Small intestine (tissue), 7 donors: ENCODE measurements around the gene GBP3. TPM values are rescaled to one million over a fixed set of nuclear protein-coding genes. Genes with fewer than 3 reads are reported as not detected.

Source experiments
- DNase-seq, 2 donors: peaks; one replicate each; pipeline versions ENCODE4 v3.0.0 to v3.0.0-alpha.2; 2013
- FAIRE-seq: peaks from 2 replicates; lab custom pipeline; 2012; peaks lifted over from hg19 to GRCh38; lab: Jason Lieb, UNC
- H3K27ac ChIP-seq, 3 donors: one replicate each; pipeline ENCODE4 v1.5.1; 2013; ENCODE audit warnings: low read length in 2 of 3, mild to moderate bottlenecking in 2 of 3, control low read depth in 1 of 3, inconsistent platforms in 1 of 3, low read depth in 1 of 3, moderate library complexity in 1 of 3
- H3K27me3 ChIP-seq, 3 donors: one replicate each; pipeline ENCODE4 v1.6.1; 2013; ENCODE audit warnings: low read length in 3 of 3, inconsistent platforms in 1 of 3; ENCODE audit not compliant: control insufficient read depth in 3 of 3, insufficient read depth in 3 of 3
- H3K36me3 ChIP-seq, 3 donors: one replicate each; pipeline ENCODE4 v1.6.1; 2013; ENCODE audit warnings: low read length in 3 of 3, inconsistent platforms in 1 of 3, low read depth in 1 of 3, mild to moderate bottlenecking in 1 of 3, moderate library complexity in 1 of 3; ENCODE audit not compliant: control insufficient read depth in 3 of 3, insufficient read depth in 2 of 3
- H3K4me1 ChIP-seq, 3 donors: one replicate each; pipeline ENCODE4 v1.6.1; 2013; ENCODE audit warnings: low read length in 2 of 3, inconsistent platforms in 1 of 3, low read depth in 1 of 3, mild to moderate bottlenecking in 1 of 3, moderate library complexity in 1 of 3; ENCODE audit not compliant: control insufficient read depth in 3 of 3, insufficient read depth in 2 of 3
- H3K4me3 ChIP-seq, 3 donors: one replicate each; pipeline ENCODE4 v1.5.1; 2013; ENCODE audit warnings: low read length in 3 of 3, control low read depth in 1 of 3, inconsistent platforms in 1 of 3, low read depth in 1 of 3, mild to moderate bottlenecking in 1 of 3, moderate library complexity in 1 of 3
- H3K9me3 ChIP-seq, 2 donors: one replicate each; pipeline ENCODE4 v1.6.1; 2013; ENCODE audit warnings: low read depth in 1 of 2, low read length in 1 of 2; ENCODE audit not compliant: control insufficient read depth in 2 of 2, insufficient read depth in 1 of 2
- WGBS, 3 donors: extraction: QIAGEN DNeasy Blood & Tissue Kit; methylation state at CpG; one replicate each; pipeline ENCODE4 v1.1.7; 2013; 5-methylcytosine and 5-hydroxymethylcytosine counted together
- polyA plus RNA-seq, 4 donors: library from polyadenylated mRNA; stranded (reverse) in 3 of 4; unstranded in 1 of 4; fragments of 200-250 nt in 3 of 4; fragments of 120-200 nt in 1 of 4; gene quantifications; one replicate each; pipeline versions ENCODE4 v1.2.1 to v1.2.3, GENCODE V29; 2013
- donor health status: healthy with polysubstance abuse.
- donor health status: control.
- donor health status: control.
- donor health status: Bipolar disorder and iron deficiency.
- donor health status: healthy.

GBP3 gene
- polyA plus RNA-seq, 4 donors: 13.8 to 119 (median 46.5) TPM

GRCh38 chr1:89044970-89045721 is 22.5 kb upstream of the GBP3 start:
- H3K36me3 ChIP-seq: no peaks in the 10 kb centered on the region
- FAIRE-seq (peak; percentile 86), DNase-seq (peak; percentile 96)
- no peak overlapping the region for H3K4me3 ChIP-seq
- H3K4me1 ChIP-seq: peaks cover 0 to 26% (median 0%) of the 10 kb centered on the region in 3 donors
- H3K27me3 ChIP-seq: no peaks in the 10 kb centered on the region
- H3K9me3 ChIP-seq: peaks cover 0 to 19% of the 10 kb centered on the region in 2 donors
- WGBS, 3 donors: 13 to 54% (median 20%) methylated on average over 2 of the region's 2 CpGs
- H3K27ac ChIP-seq: peak overlapping the region in 1 of 3 donors; percentile 74

DNA sequence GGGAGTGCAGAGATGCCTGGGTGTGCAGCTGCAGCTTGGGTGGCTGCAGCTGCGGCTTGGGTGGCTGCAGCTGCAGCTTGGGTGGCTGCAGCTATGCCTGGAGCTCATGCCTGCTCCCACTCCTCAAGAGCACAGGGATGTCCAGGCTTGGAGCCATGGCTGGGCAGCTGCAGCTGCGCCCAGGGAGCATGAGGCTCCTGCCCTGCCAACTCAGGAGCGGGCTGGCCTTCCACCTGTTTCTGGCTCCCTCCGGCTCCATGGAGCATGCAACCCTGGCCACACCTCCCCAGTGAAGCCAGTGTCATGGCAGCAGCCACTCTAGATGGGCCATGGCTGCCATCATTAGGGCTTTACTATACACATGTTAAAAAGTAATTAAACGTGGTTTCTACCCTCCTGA is 21.3 kb upstream of the GBP3 start:
- H3K27ac ChIP-seq: peak overlapping the region in 1 of 3 donors; percentile 67
- no peak for FAIRE-seq

DNA sequence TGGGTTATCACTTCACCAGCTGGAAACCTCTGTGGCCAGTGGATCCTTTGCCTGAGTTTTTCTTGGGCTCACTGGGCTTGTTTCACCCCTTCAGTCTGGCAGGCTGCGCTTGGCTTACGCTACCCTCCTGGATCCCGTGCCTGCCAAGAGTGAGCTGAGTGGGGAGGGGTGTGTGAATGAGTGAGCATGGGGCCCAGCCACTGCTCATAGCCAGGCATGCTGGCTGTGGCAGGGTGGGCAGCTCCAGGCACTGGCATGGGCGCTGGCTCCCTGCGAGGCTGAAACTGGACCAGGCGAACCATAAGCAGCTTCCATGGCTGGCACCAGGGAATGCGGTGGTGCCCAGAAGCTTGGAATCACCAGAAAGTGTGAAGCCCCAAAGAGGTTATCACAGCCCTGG is 19.8 kb upstream of the GBP3 start:
- H3K27me3 ChIP-seq: no peaks in the 10 kb centered on the region
- no peaks in the 10 kb centered on the region for H3K36me3 ChIP-seq
- no peak overlapping the region for H3K4me3 ChIP-seq
- 97 to 100% (median 99%) methylated on average over 7 of the region's 7 CpGs for WGBS, 3 donors
- H3K4me1 ChIP-seq: peaks cover 0 to 18% (median 0%) of the 10 kb centered on the region in 3 donors
- no peak for FAIRE-seq
- DNase-seq: no peak
- peaks cover 0 to 19% of the 10 kb centered on the region in 2 donors for H3K9me3 ChIP-seq
- no peak overlapping the region for H3K27ac ChIP-seq

More for the DNA sequence above, 21.3 kb upstream of the GBP3 start:
- Histone ChIP-seq H3K36me3 (no peaks in the 10 kb centered on the region), H3K27me3 (no peaks in the 10 kb centered on the region), H3K9me3 (peaks cover 0 to 19% of the 10 kb centered on the region in 2 donors), H3K4me3 (no peak overlapping the region), H3K4me1 (peaks cover 0 to 18% (median 0%) of the 10 kb centered on the region in 3 donors)
- 82 to 93% (median 84%) methylated on average over 5 of the region's 5 CpGs for WGBS, 3 donors
- DNase-seq: no peak

- no peaks in the 10 kb centered on the region for H3K36me3 ChIP-seq
- H3K4me3 ChIP-seq: no peak overlapping the region
- H3K9me3 ChIP-seq: peaks cover 0 to 19% of the 10 kb centered on the region in 2 donors
- H3K27ac ChIP-seq: no peak overlapping the region
- DNase-seq: no peak
- FAIRE-seq: no peak
- H3K4me1 ChIP-seq: peaks cover 0 to 18% (median 0%) of the 10 kb centered on the region in 3 donors
- WGBS, 3 donors: 98 to 100% (median 100%) methylated on average over 1 of the region's 1 CpG
- H3K27me3 ChIP-seq: no peaks in the 10 kb centered on the region
Measured at GRCh38 chr1:89041721-89042120, 19.1 kb upstream of the GBP3 start.

DNA sequence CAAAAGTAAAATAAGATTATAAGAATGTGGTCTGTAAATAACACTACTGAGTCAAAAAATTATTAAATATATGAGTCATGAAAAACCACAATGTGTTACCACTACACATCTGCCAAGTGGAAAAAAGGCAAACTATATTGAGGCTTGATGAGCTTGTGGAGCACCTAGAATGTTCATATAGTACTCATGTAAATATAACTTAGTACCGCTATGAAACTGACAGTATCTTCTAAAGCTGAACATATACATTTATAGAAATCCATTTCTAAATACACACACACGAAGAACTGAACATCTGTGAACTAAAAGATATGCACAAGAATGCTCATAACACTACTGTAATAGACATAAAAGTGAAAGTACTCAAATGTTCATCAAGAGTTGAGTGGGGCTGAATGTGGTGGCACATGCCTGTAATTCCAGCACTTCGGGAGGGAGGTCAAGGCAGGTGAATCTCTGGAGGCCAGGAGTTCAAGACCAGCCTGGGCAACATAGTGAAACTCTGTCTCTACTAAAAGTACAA is 18.5 kb upstream of the GBP3 start:
- WGBS, 3 donors: 68 to 71% (median 71%) methylated on average over 3 of the region's 3 CpGs
- Histone ChIP-seq H3K4me3 (no peak overlapping the region), H3K36me3 (no peaks in the 10 kb centered on the region), H3K27ac (no peak overlapping the region), H3K9me3 (peaks cover 0 to 19% of the 10 kb centered on the region in 2 donors), H3K4me1 (peaks cover 0 to 18% (median 0%) of the 10 kb centered on the region in 3 donors), H3K27me3 (no peaks in the 10 kb centered on the region)
- FAIRE-seq: no peak
- no peak for DNase-seq

DNA sequence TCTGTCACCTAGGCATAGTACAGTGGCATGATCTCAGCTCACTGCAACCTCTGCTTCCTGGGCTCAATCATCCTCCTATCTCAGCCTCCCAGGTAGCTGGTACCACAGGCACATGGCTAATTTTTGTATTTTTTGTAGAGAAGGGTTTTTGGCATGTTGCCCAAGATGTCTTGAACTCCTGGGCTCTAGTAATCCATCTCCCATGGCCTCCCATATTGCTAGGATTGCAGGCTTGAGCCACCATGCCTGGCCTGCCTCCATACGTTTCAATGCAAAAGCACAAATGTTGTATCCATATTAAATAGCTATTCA is 17.6 kb upstream of the GBP3 start:
- no peak overlapping the region for H3K4me3 ChIP-seq
- peaks cover 0 to 19% of the 10 kb centered on the region in 2 donors for H3K9me3 ChIP-seq
- FAIRE-seq: no peak
- H3K27me3 ChIP-seq: no peaks in the 10 kb centered on the region
- no peak for DNase-seq
- H3K4me1 ChIP-seq: peaks cover 0 to 16% (median 0%) of the 10 kb centered on the region in 3 donors
- no peak overlapping the region for H3K27ac ChIP-seq
- WGBS, 3 donors: 89 to 93% (median 93%) methylated on average over 1 of the region's 1 CpG
- H3K36me3 ChIP-seq: no peaks in the 10 kb centered on the region

- WGBS, 3 donors: 63 to 81% (median 76%) methylated on average over 1 of the region's 1 CpG
- Histone ChIP-seq H3K4me3 (no peak overlapping the region), H3K27me3 (no peaks in the 10 kb centered on the region), H3K9me3 (peaks cover 0 to 7% of the 10 kb centered on the region in 2 donors), H3K36me3 (no peaks in the 10 kb centered on the region), H3K4me1 (peaks cover 0 to 8% (median 0%) of the 10 kb centered on the region in 3 donors), H3K27ac (no peak overlapping the region)
- no peak for DNase-seq
- FAIRE-seq: no peak
Measured at GRCh38 chr1:89037186-89037585, 14.5 kb upstream of the GBP3 start.

- WGBS, 3 donors: 29 to 77% (median 62%) methylated on average over 1 of the region's 1 CpG
- DNase-seq (peak; percentile 57 to 77), FAIRE-seq (no peak)
- H3K36me3 ChIP-seq: no peaks in the 10 kb centered on the region
- H3K27ac ChIP-seq: peak overlapping the region in 1 of 3 donors; percentile 63
- H3K9me3 ChIP-seq: peaks cover 0 to 7% of the 10 kb centered on the region in 2 donors
- no peak overlapping the region for H3K4me3 ChIP-seq
- no peaks in the 10 kb centered on the region for H3K27me3 ChIP-seq
- peaks cover 0 to 8% (median 0%) of the 10 kb centered on the region in 3 donors for H3K4me1 ChIP-seq
Measured at GRCh38 chr1:89035080-89035479, 12.4 kb upstream of the GBP3 start.
